ENCODE results near the gene RPL34. TPM values are rescaled to one million over a fixed set of nuclear protein-coding genes. Genes with fewer than 3 reads are reported as not detected.
"Not testable (repeated sequence)": the region's sequence is repeated elsewhere in the genome, so short reads cannot be mapped to it uniquely, and the experiment has no call there.

The RPL34 gene
- total and polyA plus RNA-seq, 8 donors, result 424 to 7,943 (median 1,042) TPM

- TF ChIP-seq EP300 (IDR thresholded peaks at IDR 0.05) (no peak), POLR2AphosphoS5 (IDR thresholded peaks at IDR 0.05) (no peak), POLR2A (IDR thresholded peaks at IDR 0.05) (no peak)
- TF ChIP-seq, protein P1, sequence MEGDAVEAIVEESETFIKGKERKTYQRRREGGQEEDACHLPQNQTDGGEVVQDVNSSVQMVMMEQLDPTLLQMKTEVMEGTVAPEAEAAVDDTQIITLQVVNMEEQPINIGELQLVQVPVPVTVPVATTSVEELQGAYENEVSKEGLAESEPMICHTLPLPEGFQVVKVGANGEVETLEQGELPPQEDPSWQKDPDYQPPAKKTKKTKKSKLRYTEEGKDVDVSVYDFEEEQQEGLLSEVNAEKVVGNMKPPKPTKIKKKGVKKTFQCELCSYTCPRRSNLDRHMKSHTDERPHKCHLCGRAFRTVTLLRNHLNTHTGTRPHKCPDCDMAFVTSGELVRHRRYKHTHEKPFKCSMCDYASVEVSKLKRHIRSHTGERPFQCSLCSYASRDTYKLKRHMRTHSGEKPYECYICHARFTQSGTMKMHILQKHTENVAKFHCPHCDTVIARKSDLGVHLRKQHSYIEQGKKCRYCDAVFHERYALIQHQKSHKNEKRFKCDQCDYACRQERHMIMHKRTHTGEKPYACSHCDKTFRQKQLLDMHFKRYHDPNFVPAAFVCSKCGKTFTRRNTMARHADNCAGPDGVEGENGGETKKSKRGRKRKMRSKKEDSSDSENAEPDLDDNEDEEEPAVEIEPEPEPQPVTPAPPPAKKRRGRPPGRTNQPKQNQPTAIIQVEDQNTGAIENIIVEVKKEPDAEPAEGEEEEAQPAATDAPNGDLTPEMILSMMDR (IDR thresholded peaks at IDR 0.05), result no peak
- no peak overlapping the region for H3K4me3 ChIP-seq
- no peaks in the 10 kb centered on the region for H3K27me3 ChIP-seq
- intact Hi-C loops (cut with DNase I; ENCODE audit: low total_unique reads), result no loop called here
- peaks cover 0 to 10% (median 9%) of the 10 kb centered on the region in 4 donors for H3K36me3 ChIP-seq
- H3K27ac ChIP-seq, result no peak overlapping the region
- DNase-seq, result no peak
- no peaks in the 10 kb centered on the region for H3K4me1 ChIP-seq
- WGBS, 5 donors, result 79 to 93% (median 85%) methylated on average over 1 of the region's 1 CpG
- H3K9me3 ChIP-seq, result no peaks in the 10 kb centered on the region
These were observed 29.6 kb upstream of the RPL34 start for GRCh38 chr4:108590776-108591175.

GRCh38 chr4:108592674-108592986 lies 27.7 kb upstream of the RPL34 start:
- intact Hi-C loops (cut with DNase I; ENCODE audit: low total_unique reads), result no loop called here
- Histone ChIP-seq H3K36me3 (peaks cover 0 to 10% (median 9%) of the 10 kb centered on the region in 4 donors), H3K27me3 (no peaks in the 10 kb centered on the region), H3K4me1 (no peaks in the 10 kb centered on the region), H3K4me3 (no peak overlapping the region), H3K27ac (no peak overlapping the region), H3K9me3 (no peaks in the 10 kb centered on the region)
- TF ChIP-seq EP300 (IDR thresholded peaks at IDR 0.05) (no peak), POLR2A (IDR thresholded peaks at IDR 0.05) (no peak), POLR2AphosphoS5 (IDR thresholded peaks at IDR 0.05) (no peak)
- TF ChIP-seq, protein P1 (IDR thresholded peaks at IDR 0.05), result no peak
- no peak for DNase-seq
- WGBS, 5 donors, result 52 to 57% (median 54%) methylated on average over 2 of the region's 2 CpGs

- H3K27ac ChIP-seq; H3K36me3 ChIP-seq; DNase-seq; H3K4me3 ChIP-seq; H3K4me1 ChIP-seq; intact Hi-C loops (cut with DNase I; ENCODE audit: low total_unique reads); H3K27me3 ChIP-seq; H3K9me3 ChIP-seq: not testable (repeated sequence)
- 96 to 99% (median 98%) methylated on average over 16 to 21 of the region's 21 CpGs for WGBS, 5 donors
These were observed 26.1 kb upstream of the RPL34 start for GRCh38 chr4:108594296-108594695.

- 88 to 100% (median 96%) methylated on average over 1 of the region's 1 CpG for WGBS, 5 donors
- Histone ChIP-seq H3K4me1 (no peaks in the 10 kb centered on the region), H3K9me3 (no peaks in the 10 kb centered on the region), H3K4me3 (no peak overlapping the region), H3K27me3 (no peaks in the 10 kb centered on the region), H3K27ac (no peak overlapping the region), H3K36me3 (peaks cover 0 to 10% (median 9%) of the 10 kb centered on the region in 4 donors)
- TF ChIP-seq POLR2A (IDR thresholded peaks at IDR 0.05) (no peak), POLR2AphosphoS5 (IDR thresholded peaks at IDR 0.05) (no peak), EP300 (IDR thresholded peaks at IDR 0.05) (no peak)
- TF ChIP-seq, protein P1 (IDR thresholded peaks at IDR 0.05), result no peak
- no peak for DNase-seq
- intact Hi-C loops (cut with DNase I; ENCODE audit: low total_unique reads), result no loop called here
These were observed 24.0 kb upstream of the RPL34 start for GRCh38 chr4:108596344-108596743.

DNA sequence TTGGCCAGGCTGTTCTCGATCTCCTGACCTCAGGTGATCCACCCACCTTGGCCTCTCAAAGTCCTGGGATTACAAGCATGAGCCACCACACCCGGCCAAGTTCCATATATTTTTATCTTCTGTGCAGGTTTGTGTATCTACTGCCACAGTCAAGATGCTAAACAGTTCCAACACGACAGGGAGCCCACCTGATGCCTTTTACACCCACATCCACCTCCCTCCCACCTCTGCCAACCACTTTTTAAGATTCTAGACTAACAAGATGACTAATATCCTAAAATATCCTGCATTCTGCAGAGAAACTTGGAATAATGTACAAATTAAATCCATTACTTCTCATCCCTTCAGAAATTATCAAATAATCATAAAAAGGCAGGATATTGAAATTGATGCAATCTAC lies 19.3 kb upstream of the RPL34 start:
- no peak for TF ChIP-seq POLR2AphosphoS5 (IDR thresholded peaks at IDR 0.05)
- no peak for TF ChIP-seq POLR2A (IDR thresholded peaks at IDR 0.05)
- TF ChIP-seq, protein P1 (IDR thresholded peaks at IDR 0.05), result no peak
- no peak for TF ChIP-seq EP300 (IDR thresholded peaks at IDR 0.05)
- no peak for DNase-seq
- Histone ChIP-seq H3K27me3 (no peaks in the 10 kb centered on the region), H3K4me1 (no peaks in the 10 kb centered on the region), H3K4me3 (no peak overlapping the region), H3K9me3 (no peaks in the 10 kb centered on the region), H3K36me3 (no peaks in the 10 kb centered on the region), H3K27ac (no peak overlapping the region)
- intact Hi-C loops (cut with DNase I; ENCODE audit: low total_unique reads), result no loop called here
- WGBS, 5 donors, result 60 to 72% (median 61%) methylated on average over 3 of the region's 3 CpGs
